ENCODE measurements around the gene ARHGAP15.

DNA sequence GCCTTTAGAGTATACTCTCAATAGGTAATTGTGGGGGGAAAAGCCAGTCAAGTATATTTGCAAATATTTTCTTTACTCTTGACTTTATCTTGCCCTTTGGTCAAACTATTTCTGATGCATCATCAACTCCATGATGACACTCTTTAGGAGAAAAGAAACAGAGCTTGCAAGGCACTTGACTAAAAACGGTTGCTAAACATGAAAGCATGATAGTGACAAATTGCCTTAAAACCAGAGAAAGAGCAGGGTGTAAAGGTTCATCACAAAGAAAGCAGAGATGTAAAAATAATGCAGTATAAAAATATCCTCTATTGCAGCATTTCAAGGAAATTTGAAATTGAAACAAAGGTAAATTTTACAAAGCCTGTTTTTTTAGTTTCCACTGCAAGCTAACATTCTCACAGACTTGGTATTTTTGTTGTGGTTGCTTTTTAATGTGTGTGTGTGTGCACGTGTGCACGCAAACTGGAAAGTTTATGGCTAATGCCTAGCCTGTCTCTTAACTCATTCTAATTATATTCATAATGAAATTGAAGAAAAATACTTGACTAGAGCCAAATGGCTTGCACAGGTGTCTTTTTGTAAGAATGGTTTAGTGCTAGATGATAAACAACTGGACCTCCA lies 503.6 kb downstream of the ARHGAP15 start:
- TF ChIP-seq, protein P1, sequence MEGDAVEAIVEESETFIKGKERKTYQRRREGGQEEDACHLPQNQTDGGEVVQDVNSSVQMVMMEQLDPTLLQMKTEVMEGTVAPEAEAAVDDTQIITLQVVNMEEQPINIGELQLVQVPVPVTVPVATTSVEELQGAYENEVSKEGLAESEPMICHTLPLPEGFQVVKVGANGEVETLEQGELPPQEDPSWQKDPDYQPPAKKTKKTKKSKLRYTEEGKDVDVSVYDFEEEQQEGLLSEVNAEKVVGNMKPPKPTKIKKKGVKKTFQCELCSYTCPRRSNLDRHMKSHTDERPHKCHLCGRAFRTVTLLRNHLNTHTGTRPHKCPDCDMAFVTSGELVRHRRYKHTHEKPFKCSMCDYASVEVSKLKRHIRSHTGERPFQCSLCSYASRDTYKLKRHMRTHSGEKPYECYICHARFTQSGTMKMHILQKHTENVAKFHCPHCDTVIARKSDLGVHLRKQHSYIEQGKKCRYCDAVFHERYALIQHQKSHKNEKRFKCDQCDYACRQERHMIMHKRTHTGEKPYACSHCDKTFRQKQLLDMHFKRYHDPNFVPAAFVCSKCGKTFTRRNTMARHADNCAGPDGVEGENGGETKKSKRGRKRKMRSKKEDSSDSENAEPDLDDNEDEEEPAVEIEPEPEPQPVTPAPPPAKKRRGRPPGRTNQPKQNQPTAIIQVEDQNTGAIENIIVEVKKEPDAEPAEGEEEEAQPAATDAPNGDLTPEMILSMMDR (IDR thresholded peaks at IDR 0.05), result no peak
- no peak for TF ChIP-seq POLR2A (IDR thresholded peaks at IDR 0.05)
- no peak for TF ChIP-seq EP300 (IDR thresholded peaks at IDR 0.05)

All from suprapubic skin (tissue), 3 donors.